Breast epithelium (tissue), 4 donors: ENCODE data around the gene IL11. TPM values are rescaled to one million over a fixed set of nuclear protein-coding genes. Genes with fewer than 3 reads are reported as not detected.
A peak's percentile ranks its signal among the peaks of the same experiment; 100 is the strongest.

Experiments
- DNase-seq, 2 donors: peaks; one replicate each; pipeline ENCODE4 v3.0.0-alpha.2; 2019; ENCODE audit warnings: low spot score in 2 of 2
- H3K27ac ChIP-seq, 2 donors: fragments of 200-600 bp; sonication (generic) in 1 of 2; one replicate each; pipeline ENCODE4 v1.5.1; 2016 to 2019; ENCODE audit warnings: mild to moderate bottlenecking in 1 of 2
- H3K27me3 ChIP-seq, 2 donors: fragments of 200-600 bp; sonication (generic) in 1 of 2; one replicate each; pipeline versions ENCODE4 v1.5.1 to v1.6.0; 2017 to 2019; ENCODE audit warnings: control low read depth in 1 of 2, mild to moderate bottlenecking in 1 of 2
- H3K36me3 ChIP-seq: fragments of 200-600 bp; one replicate; pipeline ENCODE4 v1.5.1; 2019
- H3K4me1 ChIP-seq, 2 donors: fragments of 200-600 bp; sonication (generic); one replicate each; pipeline ENCODE4 v1.5.1; 2016 to 2019; ENCODE audit warnings: control low read depth in 1 of 2
- H3K4me3 ChIP-seq, 3 donors: fragments of 200-600 bp; sonication (generic); 1 replicate in 2 of 3; 2 replicates in 1 of 3; pipeline ENCODE4 v1.5.1; 2016 to 2019; ENCODE audit warnings: mild to moderate bottlenecking in 3 of 3, moderate library complexity in 2 of 3
- H3K9me3 ChIP-seq, 2 donors: fragments of 200-600 bp; sonication (generic) in 1 of 2; one replicate each; pipeline ENCODE4 v1.5.1; 2016 to 2019; ENCODE audit warnings: control low read depth in 1 of 2
- POLR2A ChIP-seq: fragments of 450-650 bp; IDR thresholded peaks from one replicate; pipeline ENCODE4 v1.6.1; 2016; ENCODE audit warnings: antibody characterized with exemption, mild to moderate bottlenecking, moderate library complexity
- POLR2AphosphoS5 ChIP-seq, 3 donors: sonication (generic); formaldehyde crosslinking; IDR thresholded peaks; one replicate each; pipeline ENCODE4 v1.6.1; 2017; ENCODE audit warnings: antibody characterized with exemption in 3 of 3
- intact Hi-C: fragments of 100-400 bp; cut with DNase I; formaldehyde crosslinking; loops from one replicate; pipeline ENCODE4 v1.15.1; 2023; ENCODE audit warnings: low total_unique reads
- total RNA-seq, 3 donors: library from RNA; depleted of rRNA; stranded (reverse); fragments of >200 nt; gene quantifications; one replicate each; pipeline ENCODE4 v1.1.0, GENCODE V29; 2016
- TF ChIP-seq, protein P1 (sequence below), 3 donors: fragments of 450-650 bp; IDR thresholded peaks; one replicate each; pipeline ENCODE4 v1.5.1; 2016 to 2017; ENCODE audit warnings: antibody characterized with exemption in 3 of 3, mild to moderate bottlenecking in 3 of 3, moderate library complexity in 3 of 3

The IL11 gene
- total RNA-seq, 3 donors from 2014 or later = 0.29 to 1.3 TPM; not detected in 1

DNA sequence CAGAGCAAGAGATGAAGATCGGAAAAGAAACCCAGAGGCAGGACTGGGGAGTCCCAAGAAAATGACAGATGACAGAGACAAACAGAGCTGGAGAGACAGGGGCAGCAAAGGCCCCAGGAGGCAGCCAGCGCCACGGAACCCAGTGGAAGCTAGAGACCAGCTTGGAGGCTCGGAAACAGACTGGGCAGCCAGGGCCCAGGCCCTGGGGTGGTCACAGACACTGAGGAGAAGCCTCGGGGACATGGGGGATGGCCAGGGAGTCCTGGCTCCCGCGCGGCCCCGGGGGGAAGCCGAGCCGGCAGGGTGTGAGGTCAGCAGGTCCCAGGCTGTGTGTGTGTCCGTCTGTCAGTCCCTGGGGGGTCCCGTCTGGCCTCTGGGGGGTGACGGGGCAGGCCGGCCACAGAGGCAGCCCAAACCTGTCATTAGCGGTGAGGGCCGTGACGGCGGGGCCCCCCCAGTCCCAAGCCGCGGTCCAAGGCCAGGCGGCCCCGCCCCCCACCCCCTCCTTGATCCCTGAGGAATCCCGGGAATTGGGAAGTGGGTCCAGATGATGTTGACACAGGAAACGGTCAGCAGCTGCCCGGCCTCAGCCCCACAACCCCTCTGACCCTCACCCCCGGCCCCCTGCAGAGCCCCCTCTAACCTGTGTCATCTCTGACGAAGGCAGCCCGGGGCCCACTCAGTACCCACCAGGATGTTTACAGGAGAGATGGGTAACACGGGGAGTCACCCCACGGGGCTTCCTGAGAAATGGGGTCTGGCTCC, 3.9 kb upstream of the IL11 start:
- Histone ChIP-seq H3K36me3 (no peaks in the 10 kb centered on the region), H3K9me3 (no peaks in the 10 kb centered on the region), H3K27me3 (peaks cover 7 to 49% of the 10 kb centered on the region in 2 donors), H3K4me1 (peaks cover under 1 to 6% of the 10 kb centered on the region in 2 donors), H3K27ac (peak overlapping the region in 1 of 2 donors; percentile 4), H3K4me3 (peak overlapping the region in 1 of 3 donors; percentile 50)
- no peak for TF ChIP-seq POLR2AphosphoS5 (IDR thresholded peaks at IDR 0.05)
- TF ChIP-seq POLR2A = no peak
- DNase-seq = no peak
- intact Hi-C loops = no loop called here

DNA sequence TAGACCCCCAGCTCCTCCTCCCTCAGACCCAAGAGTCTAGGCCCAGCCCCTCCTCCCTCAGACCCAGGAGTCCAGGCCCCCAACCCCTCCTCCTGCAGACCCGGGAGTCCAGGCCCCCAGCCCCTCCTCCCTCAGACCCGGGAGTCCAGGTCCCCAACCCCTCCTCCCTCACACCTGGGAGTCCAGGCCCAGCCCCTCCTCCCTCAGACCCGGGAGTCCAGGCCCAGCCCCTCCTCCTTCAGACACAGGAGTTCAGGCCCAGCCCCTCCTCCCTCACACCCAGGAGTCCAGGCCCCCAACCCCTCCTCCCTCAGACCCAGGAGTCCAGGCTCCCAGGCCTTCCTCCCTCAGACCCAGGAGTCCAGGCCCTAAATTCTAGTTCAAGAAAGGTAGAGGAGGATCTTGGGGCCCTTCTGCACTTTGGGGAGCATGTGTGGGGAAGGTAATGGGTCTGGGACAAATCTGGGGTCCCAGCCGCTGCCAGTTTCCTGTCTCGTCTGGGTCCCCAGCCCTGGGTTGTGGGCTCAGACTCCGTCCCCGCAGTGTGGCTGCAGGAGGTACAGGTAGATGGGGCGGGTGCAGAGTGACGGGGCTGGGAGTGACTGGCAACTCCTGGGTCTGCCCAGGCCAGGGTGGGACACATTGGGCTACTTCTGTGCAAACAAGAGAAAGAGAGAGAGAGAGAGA, 3.2 kb upstream of the IL11 start:
- TF ChIP-seq, protein P1, sequence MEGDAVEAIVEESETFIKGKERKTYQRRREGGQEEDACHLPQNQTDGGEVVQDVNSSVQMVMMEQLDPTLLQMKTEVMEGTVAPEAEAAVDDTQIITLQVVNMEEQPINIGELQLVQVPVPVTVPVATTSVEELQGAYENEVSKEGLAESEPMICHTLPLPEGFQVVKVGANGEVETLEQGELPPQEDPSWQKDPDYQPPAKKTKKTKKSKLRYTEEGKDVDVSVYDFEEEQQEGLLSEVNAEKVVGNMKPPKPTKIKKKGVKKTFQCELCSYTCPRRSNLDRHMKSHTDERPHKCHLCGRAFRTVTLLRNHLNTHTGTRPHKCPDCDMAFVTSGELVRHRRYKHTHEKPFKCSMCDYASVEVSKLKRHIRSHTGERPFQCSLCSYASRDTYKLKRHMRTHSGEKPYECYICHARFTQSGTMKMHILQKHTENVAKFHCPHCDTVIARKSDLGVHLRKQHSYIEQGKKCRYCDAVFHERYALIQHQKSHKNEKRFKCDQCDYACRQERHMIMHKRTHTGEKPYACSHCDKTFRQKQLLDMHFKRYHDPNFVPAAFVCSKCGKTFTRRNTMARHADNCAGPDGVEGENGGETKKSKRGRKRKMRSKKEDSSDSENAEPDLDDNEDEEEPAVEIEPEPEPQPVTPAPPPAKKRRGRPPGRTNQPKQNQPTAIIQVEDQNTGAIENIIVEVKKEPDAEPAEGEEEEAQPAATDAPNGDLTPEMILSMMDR (IDR thresholded peaks at IDR 0.05) = no peak
- TF ChIP-seq POLR2A (no peak), POLR2AphosphoS5 (IDR thresholded peaks at IDR 0.05) (no peak)
- H3K27me3 ChIP-seq = peaks cover 12 to 56% of the 10 kb centered on the region in 2 donors
- no peak overlapping the region for H3K27ac ChIP-seq
- intact Hi-C loops = no loop called here
- H3K9me3 ChIP-seq = no peaks in the 10 kb centered on the region
- DNase-seq = no peak
- no peak overlapping the region for H3K4me3 ChIP-seq
- H3K36me3 ChIP-seq = no peaks in the 10 kb centered on the region
- peaks cover 4 to 6% of the 10 kb centered on the region in 2 donors for H3K4me1 ChIP-seq

DNA sequence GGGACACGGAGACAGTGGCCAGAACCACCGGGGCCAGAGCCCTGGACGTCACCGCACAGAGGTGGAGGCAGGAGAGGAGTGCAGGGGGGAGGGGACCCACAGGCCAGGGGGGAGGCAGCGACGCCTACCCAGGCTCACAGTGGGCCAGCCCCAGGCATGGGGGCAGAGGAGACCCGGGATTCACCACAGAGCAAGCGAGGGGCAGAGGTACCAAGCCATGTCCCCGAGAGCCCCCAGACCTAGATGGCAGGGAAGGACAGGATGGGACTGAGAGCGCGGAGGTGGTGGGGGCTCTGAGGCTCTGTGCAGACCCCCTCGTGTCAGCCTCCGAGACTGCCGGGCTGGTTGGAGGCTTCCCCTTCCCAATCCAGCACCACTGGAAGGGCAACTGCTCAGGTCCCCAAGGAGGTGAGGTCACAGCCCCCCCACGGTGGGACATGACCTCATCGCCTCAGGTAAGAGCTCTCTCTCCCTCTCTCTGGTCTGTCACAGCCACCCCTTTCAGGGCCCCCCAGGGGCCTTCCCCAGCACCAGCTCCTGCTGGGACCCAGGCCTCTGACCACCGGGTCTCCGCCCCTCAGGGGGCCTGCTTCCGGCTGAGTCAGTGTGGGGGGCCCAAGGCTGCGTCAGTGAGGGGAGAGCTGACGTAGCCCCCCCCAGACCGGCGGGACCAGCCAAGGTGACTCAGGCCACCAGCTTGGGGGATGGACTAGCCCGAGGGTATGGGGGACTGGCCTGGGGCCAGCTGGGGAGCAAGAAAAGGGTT, 2.2 kb upstream of the IL11 start:
- Histone ChIP-seq H3K4me1 (peaks cover 4 to 6% of the 10 kb centered on the region in 2 donors), H3K27ac (no peak overlapping the region), H3K9me3 (no peaks in the 10 kb centered on the region), H3K4me3 (no peak overlapping the region), H3K27me3 (peaks cover 16 to 62% of the 10 kb centered on the region in 2 donors), H3K36me3 (no peaks in the 10 kb centered on the region)
- DNase-seq = no peak
- no peak for TF ChIP-seq POLR2AphosphoS5 (IDR thresholded peaks at IDR 0.05)
- TF ChIP-seq POLR2A = no peak
- TF ChIP-seq, protein P1 (IDR thresholded peaks at IDR 0.05) = no peak
- intact Hi-C loops = no loop called here

DNA sequence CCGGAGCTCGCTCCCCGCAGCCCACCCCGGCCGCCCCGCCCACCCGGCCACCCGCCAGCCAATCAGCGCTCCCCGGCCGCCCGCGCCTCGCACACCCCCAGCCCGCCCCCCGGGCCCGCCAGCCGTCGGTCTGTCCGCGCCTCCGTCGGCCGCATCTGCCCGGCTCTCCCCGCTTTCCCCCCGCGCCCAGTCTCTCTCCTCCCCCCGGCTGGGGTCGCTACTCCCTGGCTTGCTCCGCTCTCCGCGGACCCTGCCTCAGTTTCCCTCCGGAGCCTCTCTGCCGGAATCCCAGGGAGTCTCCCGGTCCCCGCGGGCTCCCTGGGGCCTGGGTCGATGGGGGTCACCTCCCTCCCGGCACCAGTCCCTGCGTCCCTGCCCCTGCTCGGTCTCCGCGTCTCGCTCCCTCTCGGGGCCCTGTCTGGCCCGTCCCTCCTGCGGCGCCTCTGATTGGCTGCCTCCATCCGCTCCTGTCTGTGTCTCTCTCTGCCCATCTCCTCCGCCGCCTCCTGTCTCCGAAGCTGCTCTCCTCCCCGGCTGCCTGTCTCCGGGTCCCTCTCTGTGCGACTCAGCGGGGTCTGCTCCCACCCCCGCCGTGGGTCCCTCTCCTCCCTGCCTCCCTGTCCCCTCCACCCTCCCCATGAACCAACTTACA, 484 bp downstream of the IL11 start:
- intact Hi-C loops = no loop called here
- peaks cover 4 to 6% of the 10 kb centered on the region in 2 donors for H3K4me1 ChIP-seq
- H3K27me3 ChIP-seq = peaks cover 16 to 62% of the 10 kb centered on the region in 2 donors
- H3K9me3 ChIP-seq = no peaks in the 10 kb centered on the region
- TF ChIP-seq POLR2AphosphoS5 (IDR thresholded peaks at IDR 0.05) (no peak), POLR2A (no peak)
- TF ChIP-seq, protein P1 (IDR thresholded peaks at IDR 0.05) = no peak
- peak overlapping the region; percentile 9 to 64 (median 45) for H3K4me3 ChIP-seq
- peak overlapping the region in 1 of 2 donors; percentile 2 for H3K27ac ChIP-seq
- no peaks in the 10 kb centered on the region for H3K36me3 ChIP-seq
- DNase-seq = no peak
